ENCODE measurements around the gene DNAJB14.

- TF ChIP-seq EZH2 (IDR thresholded peaks at IDR 0.05; ENCODE audit: insufficient read depth, poor library complexity, severe bottlenecking) (no peak), EZH2phosphoT487 (IDR thresholded peaks at IDR 0.05; ENCODE audit: insufficient read depth, low read depth) (no peak)
Observed at GRCh38 chr4:99852199-99852749, 94.1 kb downstream of the DNAJB14 start.

Measured in GM23248 (cell line).